EH (cell line): ENCODE results near the gene DCAF8.

Experiments
- DNase-seq: peaks from one replicate; pipeline ENCODE4 v3.0.0-alpha.2; 2015; ENCODE audit warnings: low read depth

The DCAF8 gene

DNA sequence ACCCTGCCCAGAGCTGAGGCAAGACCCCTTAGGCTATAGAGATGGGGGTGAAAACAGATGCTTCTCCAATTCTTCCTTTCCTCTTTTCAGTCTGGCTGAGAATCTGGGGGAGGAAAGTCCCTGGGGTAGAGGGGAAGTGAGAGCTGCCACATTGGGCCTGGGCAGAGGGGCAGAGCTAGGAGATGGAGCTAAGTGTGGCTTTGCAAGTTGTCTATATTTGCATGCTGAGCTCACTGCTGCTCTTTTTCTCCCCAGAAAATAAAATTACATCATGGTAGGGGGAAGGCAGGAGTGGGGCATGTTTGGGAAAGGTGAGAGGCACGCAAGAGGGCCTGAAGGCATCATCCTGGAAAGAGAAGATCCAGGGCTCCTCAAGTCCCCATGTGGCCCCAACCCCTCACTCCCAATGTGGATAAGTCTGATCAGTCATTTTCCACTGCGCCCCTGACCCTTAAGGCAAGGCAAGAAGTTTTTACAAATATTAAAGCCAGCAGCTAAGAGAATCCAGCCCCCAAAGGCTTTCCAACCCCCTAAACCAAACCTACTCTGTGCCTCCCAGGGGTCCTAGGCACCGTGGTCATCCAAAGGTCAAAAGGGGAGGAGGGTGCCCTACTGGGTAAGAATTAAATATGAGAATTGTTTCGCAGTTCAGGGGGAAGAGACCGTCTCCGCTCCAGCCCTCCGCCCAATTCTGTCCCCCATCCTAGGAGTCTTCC is 57.7 kb downstream of the DCAF8 start:
- DNase-seq: peak; percentile 21

- DNase-seq: no peak
Observed at GRCh38 chr1:160200786-160201185, 61.6 kb downstream of the DCAF8 start.

GRCh38 chr1:160197231-160197630 is 65.1 kb downstream of the DCAF8 start:
- no peak for DNase-seq

DNA sequence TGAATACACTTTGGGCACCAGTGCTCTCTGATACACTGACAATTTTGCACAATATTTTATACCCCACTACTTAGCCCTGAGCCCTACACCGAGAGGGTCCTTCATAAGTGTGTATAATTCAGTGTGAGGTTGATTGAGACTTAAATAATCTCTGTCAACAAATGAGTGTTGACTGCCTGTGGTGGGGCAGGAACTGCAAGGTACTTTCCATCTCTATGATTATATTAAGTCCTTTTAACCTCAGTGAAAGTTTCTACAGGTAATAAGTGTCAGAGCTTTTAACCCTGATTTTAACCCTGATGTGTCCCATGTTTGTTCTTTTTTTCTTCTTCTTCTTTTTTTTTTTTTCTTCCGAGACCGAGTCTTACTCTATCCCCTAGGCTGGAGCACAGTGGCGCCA is 66.2 kb downstream of the DCAF8 start:
- no peak for DNase-seq

- DNase-seq: no peak
Observed at GRCh38 chr1:160194737-160195059, 67.7 kb downstream of the DCAF8 start.

DNA sequence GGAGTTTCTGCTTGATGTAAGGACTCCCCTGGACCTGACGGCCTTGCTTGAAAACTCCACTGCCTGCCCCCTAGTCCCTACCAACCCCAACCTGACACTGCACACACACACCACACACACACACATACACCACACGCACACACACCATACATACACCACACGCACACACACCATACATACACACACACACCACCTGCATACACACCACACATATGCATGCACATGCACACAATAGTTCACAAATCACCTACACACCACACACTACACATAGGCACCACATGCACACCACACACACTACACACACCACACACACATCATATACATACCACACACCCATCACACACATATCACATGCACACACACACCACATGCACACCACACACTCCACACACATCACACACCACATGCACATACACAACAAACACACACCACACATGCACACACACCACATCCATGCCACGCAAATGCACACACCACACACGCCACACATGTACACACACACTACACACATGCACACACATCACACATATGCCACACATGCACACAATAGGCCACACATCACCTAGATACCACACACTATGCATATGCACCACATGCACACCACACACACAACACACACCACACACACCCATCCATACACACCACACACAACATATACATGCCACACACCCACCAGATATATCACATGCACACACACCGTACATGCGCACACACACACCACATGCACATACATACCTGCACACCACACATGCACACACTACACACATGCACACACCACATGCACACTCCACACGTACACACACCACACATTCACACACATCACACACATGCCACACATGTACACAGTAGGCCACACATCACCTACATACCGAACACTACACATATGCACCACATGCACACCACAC is 68.3 kb downstream of the DCAF8 start:
- no peak for DNase-seq

DNA sequence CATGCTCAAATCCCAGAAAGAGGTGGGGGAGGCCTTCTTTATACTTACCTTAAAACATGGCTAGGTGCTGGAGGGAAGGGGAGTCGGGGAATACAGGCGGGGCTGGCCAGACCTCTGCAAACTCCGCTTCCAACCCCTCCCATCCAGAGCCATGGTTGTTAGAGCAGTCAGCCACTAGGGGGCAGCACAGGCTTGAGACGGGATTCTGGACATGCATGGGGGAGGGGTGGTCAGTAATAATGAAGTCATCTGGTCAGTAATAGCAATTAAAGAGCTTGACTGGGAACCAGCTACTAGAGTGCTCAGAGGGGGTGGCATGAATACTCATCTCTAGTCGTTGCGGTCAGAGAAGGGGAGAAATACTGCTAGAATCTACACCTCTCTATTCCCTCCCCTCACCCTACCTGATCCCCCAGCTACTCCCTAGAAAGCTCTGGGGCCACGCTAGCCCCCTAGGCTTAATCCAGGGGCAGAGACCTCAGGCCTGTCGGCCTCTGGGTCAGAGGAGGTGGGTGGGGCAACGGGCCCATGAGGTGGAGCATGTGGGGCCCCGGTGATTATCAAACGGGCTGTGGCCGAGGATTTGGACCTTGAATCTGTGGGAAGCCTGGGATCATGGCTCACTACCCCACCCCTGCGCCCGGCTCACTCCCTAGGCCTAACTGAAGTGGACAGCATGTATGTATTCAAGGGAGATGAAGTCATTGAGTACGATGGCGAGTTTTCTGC is 69.1 kb downstream of the DCAF8 start:
- DNase-seq: peak; percentile 91

GRCh38 chr1:160192234-160192633 is 70.1 kb downstream of the DCAF8 start:
- DNase-seq: no peak

GRCh38 chr1:160191756-160192155 is 70.6 kb downstream of the DCAF8 start:
- no peak for DNase-seq

GRCh38 chr1:160189649-160190625 is 72.4 kb downstream of the DCAF8 start, which contains the start of gene CASQ1:
Gene CASQ1, plus strand, starts transcription at chr1:160190575. Its CDS starts 177 bp downstream, at chr1:160190752.
- peak; percentile 68 for DNase-seq

DNA sequence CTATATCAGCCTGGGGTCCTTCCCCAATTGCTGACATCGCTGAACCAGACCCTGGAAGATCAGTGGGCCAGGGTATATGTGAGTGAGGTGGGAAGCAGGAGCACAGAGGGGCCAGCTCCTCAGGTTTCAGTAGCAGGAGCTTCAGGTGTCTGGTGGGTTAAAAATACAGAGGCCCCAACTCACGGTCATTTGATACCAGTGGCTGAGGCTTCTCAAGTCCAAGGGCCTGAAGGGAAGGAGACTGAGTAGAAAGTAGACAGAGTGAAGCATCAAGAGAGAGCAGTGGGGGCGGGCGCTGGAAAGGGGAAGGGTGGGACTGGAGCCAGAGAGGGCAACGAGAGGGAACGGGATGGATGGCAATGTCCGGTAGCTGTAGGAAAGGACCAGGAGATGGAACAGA is 74.0 kb downstream of the DCAF8 start:
- DNase-seq: no peak

GRCh38 chr1:160187407-160187806 is 74.9 kb downstream of the DCAF8 start:
- no peak for DNase-seq

DNA sequence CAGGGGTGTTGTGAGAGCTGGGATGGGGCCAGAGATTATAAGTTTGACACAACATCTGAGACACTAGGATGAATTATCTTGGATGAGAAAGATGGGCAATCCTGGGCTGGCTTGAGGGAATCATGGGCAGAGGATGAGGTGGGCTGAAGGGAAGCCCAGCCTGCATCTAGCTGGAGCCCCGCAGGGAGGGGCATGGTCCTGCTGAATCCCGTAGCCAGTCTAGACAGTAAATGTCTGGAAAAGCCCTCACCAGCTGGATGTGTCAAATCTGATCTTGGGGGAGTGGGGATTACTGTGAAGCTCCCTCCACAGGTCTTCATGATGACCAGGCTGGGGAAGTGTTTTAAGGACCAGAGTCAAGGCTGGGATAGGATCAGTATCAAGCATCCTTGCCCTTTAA is 75.6 kb downstream of the DCAF8 start:
- DNase-seq: no peak

DNA sequence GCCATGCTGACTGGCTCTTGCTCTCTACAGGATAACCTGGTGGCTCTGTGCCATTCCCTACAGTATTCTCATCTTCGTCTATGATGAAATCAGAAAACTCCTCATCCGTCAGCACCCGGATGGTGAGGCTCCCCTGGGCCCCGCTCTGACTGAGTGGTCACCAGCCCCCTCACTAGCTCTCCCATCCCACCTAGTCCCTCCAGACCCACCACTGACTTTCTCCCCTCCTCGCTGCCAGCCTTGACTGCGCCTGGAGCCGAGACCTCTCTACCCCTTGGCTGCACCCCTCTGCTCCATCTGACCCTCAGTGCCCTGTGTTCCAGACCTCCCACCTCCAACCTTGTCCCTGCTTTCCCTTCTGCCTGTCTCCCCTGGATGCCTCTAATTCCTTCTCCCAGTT is 76.1 kb downstream of the DCAF8 start:
- DNase-seq: no peak

GRCh38 chr1:160179336-160179735 is 83.0 kb downstream of the DCAF8 start:
- DNase-seq: no peak

DNA sequence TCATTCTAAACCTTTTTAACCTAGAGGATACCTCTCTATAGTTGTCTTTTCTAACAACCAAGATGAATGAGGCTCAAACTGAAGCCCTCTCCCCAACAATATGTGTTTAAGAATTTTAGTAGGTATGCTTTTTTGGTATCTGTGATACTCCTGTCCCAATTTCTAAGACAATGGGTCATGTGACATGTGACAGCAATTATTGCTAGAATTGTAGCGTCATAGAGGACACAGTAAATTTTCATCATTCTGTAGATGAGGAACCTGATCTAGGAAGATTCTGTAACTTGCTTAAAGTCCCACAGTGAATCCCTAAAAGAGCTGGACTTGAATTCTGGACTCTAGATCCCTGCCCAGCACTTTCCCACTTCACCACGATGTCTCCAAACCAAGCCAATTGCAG is 83.6 kb downstream of the DCAF8 start:
- no peak for DNase-seq

GRCh38 chr1:160177667-160178066 is 84.7 kb downstream of the DCAF8 start:
- DNase-seq: no peak

GRCh38 chr1:160177231-160177630 is 85.1 kb downstream of the DCAF8 start:
- no peak for DNase-seq

GRCh38 chr1:160171980-160172379 is 90.4 kb downstream of the DCAF8 start:
- peak; percentile 24 for DNase-seq

- DNase-seq: peak; percentile 66
Observed at GRCh38 chr1:160171354-160171753, 91.0 kb downstream of the DCAF8 start.
